ENCODE results near the gene TNRC6A.
"Not testable (repeated sequence)": the region's sequence is repeated elsewhere in the genome, so short reads cannot be mapped to it uniquely, and the experiment has no call there.

The TNRC6A gene

GRCh38 chr16:24728891-24729242 is 584 bp upstream of the TNRC6A start:
- no peak for DNase-seq

GRCh38 chr16:24729951-24730815 is 732 bp downstream of the TNRC6A start:
- no peak for DNase-seq

DNA sequence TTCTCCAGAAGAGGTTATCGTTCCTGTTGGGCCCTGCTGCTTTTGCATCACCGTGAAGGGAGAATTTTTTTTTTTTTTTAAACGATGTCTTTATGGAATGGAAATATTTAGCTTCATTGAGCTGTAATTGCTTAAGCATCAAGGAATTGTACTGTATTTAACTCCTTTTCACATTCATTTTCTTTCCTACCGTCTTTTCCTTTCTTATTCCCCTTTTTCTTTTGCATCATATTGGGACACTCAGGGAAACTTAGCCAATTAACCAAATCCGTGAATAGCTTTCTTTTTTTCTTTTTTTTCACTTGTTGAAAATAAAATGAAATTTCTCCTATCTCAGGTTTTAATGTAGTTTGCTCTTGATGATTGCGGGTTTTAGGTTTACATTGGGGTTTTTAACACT is 1.5 kb downstream of the TNRC6A start:
- DNase-seq, result no peak

DNA sequence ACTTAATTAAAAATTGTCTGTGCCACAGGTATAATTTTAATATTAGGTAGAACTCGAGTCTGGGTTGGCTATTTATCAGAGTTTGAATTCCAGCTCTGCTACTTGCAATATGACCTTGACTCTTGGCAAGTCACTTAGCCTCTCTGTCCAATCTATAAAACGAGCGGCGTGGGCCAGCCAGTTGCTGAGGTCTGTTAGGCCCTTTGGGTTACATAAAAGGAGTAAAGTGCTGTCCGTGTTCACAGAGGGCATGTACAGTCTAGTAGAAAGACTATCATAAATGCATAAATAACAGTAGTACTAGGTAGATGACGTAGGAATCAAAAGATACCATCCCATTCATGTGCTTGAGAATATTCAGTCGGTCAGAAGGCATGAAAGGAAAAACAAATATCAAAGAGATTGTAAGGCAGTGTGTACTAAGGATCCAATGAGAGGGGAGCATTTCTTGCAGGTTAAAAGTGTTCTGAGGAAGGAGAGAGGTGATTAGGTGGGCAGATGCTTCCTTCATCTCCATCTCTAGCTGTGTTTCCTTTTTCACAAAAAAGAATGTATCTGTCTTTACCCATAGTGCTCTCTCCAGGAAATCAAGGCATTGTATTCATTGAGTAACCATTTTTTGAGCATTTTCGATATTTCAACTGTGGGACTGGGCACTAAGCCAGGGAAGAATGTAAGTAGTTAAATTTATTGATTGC is 2.4 kb downstream of the TNRC6A start:
- no peak for DNase-seq

DNA sequence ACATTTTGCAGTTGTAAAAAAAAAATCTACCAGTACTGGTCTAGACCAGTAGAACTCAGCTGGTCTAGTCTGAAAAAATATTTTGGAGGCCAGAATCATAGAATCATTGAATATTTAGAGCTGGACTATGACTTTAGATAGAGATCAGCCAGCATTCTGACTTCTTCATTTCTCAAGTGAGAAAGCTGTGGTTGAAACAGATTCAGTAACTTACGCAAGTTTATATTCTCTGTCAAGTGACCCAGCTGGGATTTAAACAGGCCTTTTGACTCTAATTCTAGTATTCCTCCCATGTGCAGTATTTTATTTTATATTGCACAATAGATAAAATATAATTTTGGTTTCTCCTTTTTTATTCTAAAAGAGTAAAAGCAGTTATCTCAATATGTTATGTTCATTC is 4.9 kb downstream of the TNRC6A start:
- DNase-seq, result no peak

DNA sequence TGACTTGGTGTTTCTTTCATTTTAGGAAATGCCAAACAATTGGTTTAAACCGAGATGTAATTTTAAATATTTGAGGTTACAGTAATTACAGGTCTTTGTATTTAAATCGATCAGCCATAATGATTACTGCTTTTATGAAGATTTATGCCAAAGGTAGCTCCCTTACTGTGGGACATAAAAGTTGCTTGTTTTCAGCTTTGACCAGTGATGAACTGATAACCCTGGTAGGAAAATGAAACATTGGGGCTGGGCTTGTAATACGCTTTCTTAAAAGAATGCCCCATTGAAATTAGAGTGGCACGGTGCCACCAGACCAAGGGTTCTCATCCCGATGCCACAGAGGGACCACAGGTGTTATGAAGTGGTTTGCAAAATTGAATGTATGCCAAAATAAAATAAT is 7.3 kb downstream of the TNRC6A start:
- DNase-seq, result no peak

GRCh38 chr16:24737391-24737871 is 8.0 kb downstream of the TNRC6A start:
- DNase-seq, result no peak

- no peak for DNase-seq
Measured at GRCh38 chr16:24737916-24738594, 8.6 kb downstream of the TNRC6A start.

GRCh38 chr16:24738895-24739294 is 9.4 kb downstream of the TNRC6A start:
- no peak for DNase-seq

- no peak for DNase-seq
Measured at GRCh38 chr16:24741862-24742261, 12.4 kb downstream of the TNRC6A start.

GRCh38 chr16:24742610-24743009 is 13.2 kb downstream of the TNRC6A start:
- DNase-seq, result not testable (repeated sequence)

GRCh38 chr16:24745391-24745790 is 15.9 kb downstream of the TNRC6A start:
- no peak for DNase-seq

DNA sequence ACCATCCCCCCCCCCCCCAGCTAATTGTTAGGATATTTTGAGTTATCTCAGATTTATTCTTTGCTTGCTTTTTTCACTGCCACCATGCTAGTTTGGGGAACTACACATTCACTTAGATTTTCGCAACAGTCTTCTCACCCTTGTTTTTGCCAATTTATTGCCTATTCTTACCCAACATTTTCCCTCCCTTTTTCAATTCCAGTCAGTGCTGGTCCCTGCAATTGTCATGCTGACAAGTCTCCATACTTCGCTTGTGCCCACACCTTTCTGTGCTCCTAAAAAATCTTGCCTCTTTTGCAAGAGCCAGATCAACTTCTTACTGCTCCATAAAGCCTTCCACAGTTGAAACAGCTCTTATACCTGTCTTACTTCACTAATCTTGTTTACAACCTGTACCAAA is 16.3 kb downstream of the TNRC6A start:
- DNase-seq, result no peak

- DNase-seq, result no peak
Measured at GRCh38 chr16:24747441-24747840, 18.0 kb downstream of the TNRC6A start.

- DNase-seq, result peak; percentile 4 to 58
Measured at GRCh38 chr16:24748242-24748641, 18.8 kb downstream of the TNRC6A start.

- DNase-seq, result no peak
Measured at GRCh38 chr16:24749310-24749709, 19.9 kb downstream of the TNRC6A start.

GRCh38 chr16:24749872-24750271 is 20.4 kb downstream of the TNRC6A start:
- DNase-seq, result not testable (repeated sequence)

GRCh38 chr16:24753000-24753399 is 23.5 kb downstream of the TNRC6A start:
- DNase-seq, result no peak

GRCh38 chr16:24753437-24753836 is 24.0 kb downstream of the TNRC6A start:
- DNase-seq, result no peak

GRCh38 chr16:24754543-24754942 is 25.1 kb downstream of the TNRC6A start:
- no peak for DNase-seq

- no peak for DNase-seq
Measured at GRCh38 chr16:24755201-24755874, 25.9 kb downstream of the TNRC6A start.

DNA sequence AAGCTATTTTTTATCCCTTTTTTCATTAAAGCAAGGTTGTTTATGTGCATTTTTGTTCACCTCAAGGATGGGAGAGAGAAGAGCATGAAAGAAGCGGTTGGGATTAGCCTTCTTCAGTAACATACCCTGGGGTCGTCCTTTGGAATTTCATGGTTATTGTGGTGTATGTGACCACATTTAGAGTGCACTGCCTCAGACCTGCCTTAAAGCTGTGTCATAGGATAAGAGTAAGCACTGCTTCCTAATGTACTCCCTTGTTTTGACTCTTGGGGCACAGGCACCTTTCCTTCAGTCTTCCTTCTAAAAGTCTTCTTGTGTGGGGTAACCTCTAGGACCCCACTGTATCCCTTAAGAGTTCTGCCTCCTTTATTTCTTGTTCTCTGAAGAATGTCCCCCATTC is 28.9 kb downstream of the TNRC6A start:
- DNase-seq, result no peak

DNA sequence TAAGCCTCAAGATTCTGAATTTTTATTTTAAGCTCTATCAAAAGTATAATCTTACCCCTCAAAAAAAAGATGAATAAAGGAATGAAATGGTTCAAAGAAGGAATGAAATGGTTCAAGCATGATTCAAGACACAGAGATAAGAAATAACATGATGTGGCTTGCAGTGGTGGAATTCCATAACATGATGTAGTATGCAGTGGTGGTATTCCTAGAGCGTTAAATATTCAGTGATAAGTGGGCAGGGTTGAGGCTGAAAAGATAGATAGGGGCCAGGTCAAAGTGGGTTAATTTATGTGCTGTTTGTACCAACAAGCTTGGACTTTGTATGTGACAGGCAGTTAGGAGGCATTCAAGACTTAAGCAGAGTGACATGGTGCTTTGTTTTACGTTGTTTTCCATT is 29.6 kb downstream of the TNRC6A start:
- DNase-seq, result no peak

Data from NCI-H446 (cell line).